Stimulated activated CD4-positive, alpha-beta T cell treated with anti-CD3 and anti-CD28 coated beads, Interleukin-4, amount 100 ng/mL, for 24 hours (primary cell): ENCODE measurements around the gene PRLR.
A peak's percentile ranks its signal among the peaks of the same experiment; 100 is the strongest.

Source experiments
- DNase-seq: peaks from one replicate; pipeline ENCODE4 v3.0.0-alpha.2; 2020

The PRLR gene

GRCh38 chr5:35158622-35159369 is 71.5 kb downstream of the PRLR start:
- no peak for DNase-seq

GRCh38 chr5:35158204-35158603 is 72.1 kb downstream of the PRLR start:
- no peak for DNase-seq

DNA sequence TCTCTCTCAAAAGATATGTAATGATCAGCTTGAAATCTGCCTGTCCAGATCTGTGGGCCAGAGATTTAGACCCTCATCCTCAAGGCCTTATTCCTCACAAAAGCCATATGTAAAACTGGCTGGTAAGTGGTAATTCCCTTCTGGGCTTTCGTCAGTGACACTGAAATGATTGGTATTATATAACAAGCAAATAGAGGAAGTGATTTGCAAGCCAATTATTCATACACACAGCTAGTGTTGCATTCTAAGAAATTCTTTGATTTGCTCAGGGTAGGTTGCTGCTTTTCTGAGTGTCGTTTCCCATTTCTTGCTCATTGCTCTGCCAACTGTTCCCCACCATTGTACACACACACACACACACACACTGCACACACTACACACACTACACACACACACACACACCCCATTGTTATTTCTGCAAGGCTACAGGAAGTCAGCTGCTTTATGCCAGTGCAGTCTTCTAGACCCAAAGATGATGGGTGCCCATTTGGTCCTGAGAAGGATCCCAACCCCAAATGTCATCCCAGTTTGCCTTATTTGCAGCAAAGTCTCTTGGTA is 76.8 kb downstream of the PRLR start:
- no peak for DNase-seq

- no peak for DNase-seq
These were observed 77.6 kb downstream of the PRLR start for GRCh38 chr5:35152733-35153132.

DNA sequence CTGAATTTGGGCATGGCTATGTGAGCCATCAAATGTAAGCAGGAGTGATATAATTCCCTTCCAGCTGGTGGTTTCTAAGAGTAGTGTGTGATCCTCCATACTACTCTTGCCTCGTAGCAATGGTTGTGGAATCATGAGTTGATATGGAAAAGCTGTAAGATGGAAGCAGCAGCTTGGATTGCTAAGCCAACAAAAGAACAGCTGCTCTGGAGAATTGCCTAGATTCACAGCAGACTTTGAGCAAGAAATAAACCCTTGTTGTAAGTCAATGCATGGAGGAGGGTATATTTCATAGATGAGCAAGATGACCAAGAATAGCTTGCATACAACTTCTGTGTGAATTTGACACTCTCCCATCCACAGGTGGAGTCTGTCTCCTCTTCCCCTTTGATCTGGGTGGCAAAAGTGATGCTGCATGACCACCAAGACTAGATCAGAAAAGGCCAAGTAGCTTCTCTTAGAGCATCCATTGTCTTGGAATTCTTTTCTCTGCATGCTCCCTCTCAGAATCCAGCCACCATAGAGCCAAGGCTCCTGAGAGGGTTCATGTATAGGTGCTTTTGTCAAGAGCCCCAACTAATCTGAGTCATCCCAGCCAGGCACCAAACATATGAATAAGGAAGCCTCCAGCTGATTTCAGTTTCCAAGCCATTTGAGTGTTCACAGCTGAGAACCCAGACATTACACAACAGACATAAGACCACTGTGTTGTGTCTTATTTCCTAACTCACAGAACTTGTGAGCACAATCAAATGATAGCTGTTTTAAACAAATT is 79.0 kb downstream of the PRLR start:
- no peak for DNase-seq

DNA sequence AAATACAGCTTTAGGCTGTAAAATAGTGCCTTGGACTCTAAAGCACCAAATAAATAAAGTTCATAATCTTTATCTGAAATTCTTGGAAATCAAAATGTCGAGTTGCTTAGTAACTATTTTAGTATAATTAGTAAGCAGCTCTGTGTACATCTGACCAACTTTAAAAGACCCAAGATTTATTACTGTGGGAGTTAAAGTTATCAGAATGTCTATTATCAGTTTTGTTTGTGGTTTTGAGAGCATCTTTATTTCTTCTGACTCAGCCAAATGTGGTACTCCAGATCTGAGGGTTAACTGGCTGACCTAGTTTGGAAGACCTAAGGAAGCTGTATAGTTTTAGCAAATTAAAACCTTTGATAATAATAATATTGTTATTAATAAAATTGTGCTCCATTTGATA is 81.2 kb downstream of the PRLR start:
- DNase-seq: no peak

DNA sequence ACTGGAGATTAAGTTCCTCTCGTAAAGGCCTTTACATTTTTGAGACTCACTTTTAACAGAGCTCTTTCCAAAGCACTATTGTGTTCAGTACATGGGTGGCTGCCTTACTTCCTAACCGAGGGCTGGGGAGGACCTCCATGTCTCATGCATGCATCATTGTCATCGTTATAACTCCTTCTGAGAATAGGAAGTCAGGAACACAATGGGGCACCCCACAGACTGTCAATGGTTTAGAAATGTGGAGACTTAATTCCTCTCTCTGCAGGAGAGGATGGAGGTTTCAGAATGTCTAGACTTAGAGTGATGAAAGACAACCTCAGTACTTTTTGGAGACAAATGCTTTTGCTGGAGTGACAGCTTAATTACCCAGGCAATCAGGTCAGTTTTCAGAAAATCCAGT is 83.9 kb downstream of the PRLR start:
- DNase-seq: no peak

DNA sequence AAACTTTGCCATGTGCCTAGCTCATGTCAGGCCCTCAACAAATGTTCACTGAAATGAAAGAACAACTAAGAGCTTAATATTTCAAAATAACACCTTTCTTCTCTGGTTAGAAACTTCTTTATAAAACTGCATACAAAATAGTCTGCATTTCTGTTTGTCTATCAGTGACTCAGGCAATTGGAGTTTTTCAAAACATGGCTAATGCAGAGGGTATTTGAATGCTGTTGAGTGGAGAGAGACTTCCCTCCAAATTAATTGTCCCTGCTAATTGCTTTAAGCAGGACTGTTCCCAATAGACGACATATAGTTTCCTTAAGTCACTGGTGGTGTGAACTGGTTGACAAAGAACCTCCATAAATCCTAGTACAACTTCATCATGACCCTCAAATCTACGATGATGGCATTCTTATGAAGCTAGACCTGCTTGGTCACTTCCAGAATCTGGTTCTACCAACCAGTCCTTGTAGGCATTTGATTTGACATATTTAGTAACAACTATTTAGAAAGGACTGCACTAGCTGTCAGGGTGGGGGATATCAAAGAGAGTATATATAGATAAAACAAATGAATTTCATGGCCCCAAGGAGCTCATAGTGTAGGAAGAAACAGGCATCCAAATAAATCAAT is 84.5 kb downstream of the PRLR start:
- no peak for DNase-seq

- DNase-seq: no peak
These were observed 85.3 kb downstream of the PRLR start for GRCh38 chr5:35145012-35145411.

DNA sequence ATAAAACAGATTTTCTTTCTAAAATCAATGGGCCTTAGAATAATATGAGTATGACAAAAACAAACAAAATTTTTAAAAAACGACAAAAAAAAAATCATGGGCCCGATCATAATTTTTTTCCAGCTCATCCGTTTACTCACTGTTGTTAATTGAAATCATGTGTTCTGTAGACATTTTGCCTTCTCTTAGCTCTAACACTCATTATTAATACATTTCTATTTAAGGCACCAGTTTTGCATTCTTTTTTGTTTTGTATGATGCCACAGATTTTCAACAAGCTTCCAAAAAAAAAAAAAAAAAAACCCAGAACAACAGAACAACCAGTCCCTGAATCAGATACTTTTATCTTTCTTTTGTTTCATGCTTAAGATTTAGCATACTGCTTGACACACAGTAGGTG is 86.4 kb downstream of the PRLR start:
- DNase-seq: no peak

DNA sequence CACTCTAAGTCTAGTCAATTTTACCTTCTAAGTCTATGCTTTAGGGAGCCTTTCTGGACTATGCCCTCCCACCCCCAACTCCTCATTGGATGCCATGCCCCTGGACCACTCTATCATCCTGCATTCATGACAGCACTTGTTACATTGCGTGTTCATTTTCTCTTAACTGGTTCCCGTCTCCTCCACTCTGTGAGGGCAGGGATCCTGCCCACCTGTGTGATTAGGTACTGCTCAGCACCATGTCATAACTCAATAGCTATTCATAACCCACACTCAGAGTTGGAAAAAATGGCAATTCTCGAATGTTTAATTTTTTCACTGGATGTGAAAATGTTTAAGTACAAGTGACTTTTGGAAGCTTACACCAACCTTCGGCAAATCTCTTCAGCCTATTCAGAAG is 88.5 kb downstream of the PRLR start:
- DNase-seq: no peak

GRCh38 chr5:35138232-35138631 is 92.1 kb downstream of the PRLR start:
- no peak for DNase-seq

DNA sequence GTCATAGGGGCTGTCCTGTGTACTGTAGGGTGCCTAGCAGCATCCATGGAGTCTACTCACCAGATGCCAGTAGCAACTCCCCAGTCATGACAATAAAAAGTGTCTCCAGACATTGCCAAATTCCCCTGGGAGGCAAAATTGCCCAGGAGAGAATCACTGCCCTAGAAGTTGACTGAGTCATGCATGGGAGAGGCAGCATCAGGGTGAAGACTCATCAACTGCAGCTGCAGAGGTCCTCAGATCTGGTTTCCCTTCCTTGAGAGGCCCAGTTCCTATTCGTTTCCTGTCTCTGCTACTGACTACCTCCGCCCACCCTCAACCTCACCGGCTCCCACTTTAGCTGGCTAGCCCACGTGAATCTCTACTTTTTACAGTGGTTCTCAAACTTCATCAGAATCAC is 93.9 kb downstream of the PRLR start:
- no peak for DNase-seq

GRCh38 chr5:35135239-35135700 is 95.0 kb downstream of the PRLR start:
- DNase-seq: no peak

DNA sequence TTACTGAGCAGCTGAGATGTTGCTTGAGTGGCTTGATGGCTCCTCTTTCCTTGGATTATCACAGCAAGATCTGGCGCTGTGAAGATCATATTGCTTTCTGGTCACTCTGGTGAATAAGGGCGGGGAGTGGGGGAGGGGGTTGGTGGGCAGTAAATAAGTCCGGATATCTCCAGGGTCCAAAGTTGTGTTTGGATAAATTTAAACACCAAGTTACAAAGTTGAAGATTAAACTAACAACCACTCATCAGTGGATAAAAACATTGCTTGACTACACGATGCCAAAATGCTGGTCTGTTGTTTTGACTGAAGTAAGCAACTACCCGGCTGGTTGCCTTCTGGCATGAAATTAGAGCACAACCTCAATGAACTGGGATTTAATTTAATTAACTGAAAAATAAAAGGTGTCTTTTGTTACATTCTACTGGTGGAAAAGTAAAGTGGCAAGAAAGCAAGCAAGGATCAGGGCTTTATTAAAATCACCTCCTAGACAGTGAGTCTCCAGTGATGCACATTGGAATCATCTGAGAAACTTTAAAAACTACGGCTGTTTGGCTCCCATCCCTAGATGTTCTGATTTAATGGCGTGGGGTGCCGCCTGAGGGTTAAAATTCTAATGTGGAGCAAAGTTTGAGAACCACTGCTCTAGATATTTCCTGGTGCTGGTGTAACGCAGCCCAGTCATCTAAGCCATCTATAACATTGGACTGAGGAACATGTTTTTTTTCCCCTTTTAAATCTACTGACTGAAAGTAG is 95.8 kb downstream of the PRLR start:
- DNase-seq: no peak

- DNase-seq: no peak
These were observed 97.1 kb downstream of the PRLR start for GRCh38 chr5:35133186-35133585.

GRCh38 chr5:35131723-35132122 is 98.6 kb downstream of the PRLR start:
- DNase-seq: no peak

DNA sequence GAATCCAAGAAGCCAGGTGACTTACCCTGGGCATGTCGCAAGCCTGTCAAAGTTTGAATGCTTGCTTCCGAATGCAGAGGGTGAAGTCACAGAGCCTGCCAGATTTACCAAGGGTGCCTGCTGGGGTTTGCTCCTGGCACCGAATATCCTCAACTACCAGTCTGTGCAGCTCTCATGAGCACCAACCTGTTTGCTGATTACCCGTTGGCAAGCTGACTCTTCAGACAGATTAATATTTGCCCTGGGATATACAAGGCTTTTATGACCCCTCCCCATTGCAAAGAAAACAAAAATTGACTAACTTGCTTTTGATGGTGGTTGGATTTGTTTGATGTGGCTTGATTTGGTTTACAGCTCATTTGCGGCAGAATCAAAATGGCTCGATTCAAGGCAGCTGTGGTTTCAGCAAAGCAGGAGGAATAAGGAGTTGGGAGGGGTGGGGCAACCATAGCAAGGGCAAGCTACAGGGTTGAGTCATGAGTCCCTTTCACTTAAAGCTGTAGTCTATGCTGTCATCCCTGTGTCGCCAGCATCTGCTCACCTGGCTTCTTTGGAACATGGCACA is 100.3 kb downstream of the PRLR start:
- peak; percentile 66 for DNase-seq

GRCh38 chr5:35129276-35129675 is 101.0 kb downstream of the PRLR start:
- DNase-seq: no peak

GRCh38 chr5:35127006-35127405 is 103.3 kb downstream of the PRLR start:
- no peak for DNase-seq

DNA sequence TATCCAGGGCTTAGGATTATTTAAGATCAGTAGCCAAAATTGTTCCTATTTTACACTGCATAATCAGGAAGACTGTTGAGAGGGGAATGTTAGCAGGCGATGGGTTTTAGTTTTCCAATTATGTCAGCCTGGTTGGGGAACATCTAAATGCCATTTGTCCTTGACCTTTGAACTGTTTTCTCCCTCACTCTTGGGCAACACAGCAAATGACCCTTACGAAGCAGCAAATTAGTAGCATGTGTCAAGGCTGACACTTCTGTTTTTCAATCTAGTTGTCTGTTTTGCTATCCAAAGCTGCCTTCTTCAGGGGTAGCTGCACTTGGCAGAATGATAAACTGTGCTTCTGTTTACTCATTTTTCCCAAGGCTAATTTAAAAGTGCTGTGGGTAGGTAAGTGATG is 104.5 kb downstream of the PRLR start:
- no peak for DNase-seq

DNA sequence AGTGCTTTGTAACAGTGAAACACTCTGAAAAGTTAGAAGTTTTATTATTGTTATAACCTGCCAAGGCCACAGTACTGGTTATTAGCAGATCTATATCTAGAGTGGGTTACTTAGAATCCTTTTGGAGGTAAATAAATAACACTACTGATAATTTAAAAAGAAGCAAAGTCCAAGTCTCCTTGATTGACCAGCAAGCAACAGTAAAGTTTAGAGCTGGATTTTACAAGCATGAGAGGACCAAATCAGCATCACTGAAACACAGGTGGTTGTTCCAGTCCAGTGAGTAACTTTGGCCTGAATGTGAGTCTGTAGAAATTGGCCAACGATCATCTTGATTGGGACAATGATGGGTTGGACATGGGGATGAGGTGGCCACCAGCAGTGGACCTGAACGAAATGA is 105.4 kb downstream of the PRLR start:
- no peak for DNase-seq

- no peak for DNase-seq
These were observed 107.5 kb downstream of the PRLR start for GRCh38 chr5:35122819-35123218.
